HG03378 (cell line): ENCODE measurements around the gene PPP1R1A.

Experiments
- ATAC-seq: cut with Tn5 transposase; IDR thresholded peaks from one replicate; pipeline ENCODE4 v1.9.1; 2021; ENCODE audit warnings: mild to moderate bottlenecking, moderate library complexity; ENCODE audit not compliant: unreplicated experiment

PPP1R1A gene

GRCh38 chr12:54603872-54604271, 15.4 kb upstream of the PPP1R1A start:
- no peak for ATAC-seq

- peak; percentile 94 for ATAC-seq
Observed at GRCh38 chr12:54603173-54603814, 14.8 kb upstream of the PPP1R1A start.

GRCh38 chr12:54602661-54603060, 14.2 kb upstream of the PPP1R1A start:
- no peak for ATAC-seq

GRCh38 chr12:54601841-54602240, 13.4 kb upstream of the PPP1R1A start:
- no peak for ATAC-seq

- ATAC-seq: no peak
Observed at GRCh38 chr12:54598970-54599369, 10.5 kb upstream of the PPP1R1A start.

GRCh38 chr12:54596526-54596946, 8.1 kb upstream of the PPP1R1A start:
- ATAC-seq: no peak

- no peak for ATAC-seq
Observed at GRCh38 chr12:54595471-54595870, 7.0 kb upstream of the PPP1R1A start.

- no peak for ATAC-seq
Observed at GRCh38 chr12:54593725-54594124, 5.3 kb upstream of the PPP1R1A start.

- no peak for ATAC-seq
Observed at GRCh38 chr12:54593135-54593534, 4.7 kb upstream of the PPP1R1A start.

- no peak for ATAC-seq
Observed at GRCh38 chr12:54592316-54592715, 3.9 kb upstream of the PPP1R1A start.

- ATAC-seq: no peak
Observed at GRCh38 chr12:54590978-54591591, 2.6 kb upstream of the PPP1R1A start.

- ATAC-seq: no peak
Observed at GRCh38 chr12:54589964-54590363, 1.5 kb upstream of the PPP1R1A start.

GRCh38 chr12:54588890-54589267, 420 bp upstream of the PPP1R1A start:
- no peak for ATAC-seq

GRCh38 chr12:54587315-54587873, 1.1 kb downstream of the PPP1R1A start:
- no peak for ATAC-seq

- ATAC-seq: no peak
Observed at GRCh38 chr12:54586620-54587019, 1.8 kb downstream of the PPP1R1A start.

- no peak for ATAC-seq
Observed at GRCh38 chr12:54585243-54585642, 3.2 kb downstream of the PPP1R1A start.

GRCh38 chr12:54584128-54584527, 4.3 kb downstream of the PPP1R1A start:
- no peak for ATAC-seq

- ATAC-seq: no peak
Observed at GRCh38 chr12:54583726-54584125, 4.7 kb downstream of the PPP1R1A start.

- ATAC-seq: no peak
Observed at GRCh38 chr12:54581412-54581811, 7.0 kb downstream of the PPP1R1A start.

GRCh38 chr12:54579696-54580333, 8.6 kb downstream of the PPP1R1A start:
- peak; percentile 97 for ATAC-seq

GRCh38 chr12:54579258-54579657, 9.2 kb downstream of the PPP1R1A start:
- no peak for ATAC-seq

GRCh38 chr12:54578778-54579177, 9.7 kb downstream of the PPP1R1A start:
- no peak for ATAC-seq
